ENCODE measurements around the gene CD70.
"Not testable (repeated sequence)": the region's sequence is repeated elsewhere in the genome, so short reads cannot be mapped to it uniquely, and the experiment has no call there.

DNA sequence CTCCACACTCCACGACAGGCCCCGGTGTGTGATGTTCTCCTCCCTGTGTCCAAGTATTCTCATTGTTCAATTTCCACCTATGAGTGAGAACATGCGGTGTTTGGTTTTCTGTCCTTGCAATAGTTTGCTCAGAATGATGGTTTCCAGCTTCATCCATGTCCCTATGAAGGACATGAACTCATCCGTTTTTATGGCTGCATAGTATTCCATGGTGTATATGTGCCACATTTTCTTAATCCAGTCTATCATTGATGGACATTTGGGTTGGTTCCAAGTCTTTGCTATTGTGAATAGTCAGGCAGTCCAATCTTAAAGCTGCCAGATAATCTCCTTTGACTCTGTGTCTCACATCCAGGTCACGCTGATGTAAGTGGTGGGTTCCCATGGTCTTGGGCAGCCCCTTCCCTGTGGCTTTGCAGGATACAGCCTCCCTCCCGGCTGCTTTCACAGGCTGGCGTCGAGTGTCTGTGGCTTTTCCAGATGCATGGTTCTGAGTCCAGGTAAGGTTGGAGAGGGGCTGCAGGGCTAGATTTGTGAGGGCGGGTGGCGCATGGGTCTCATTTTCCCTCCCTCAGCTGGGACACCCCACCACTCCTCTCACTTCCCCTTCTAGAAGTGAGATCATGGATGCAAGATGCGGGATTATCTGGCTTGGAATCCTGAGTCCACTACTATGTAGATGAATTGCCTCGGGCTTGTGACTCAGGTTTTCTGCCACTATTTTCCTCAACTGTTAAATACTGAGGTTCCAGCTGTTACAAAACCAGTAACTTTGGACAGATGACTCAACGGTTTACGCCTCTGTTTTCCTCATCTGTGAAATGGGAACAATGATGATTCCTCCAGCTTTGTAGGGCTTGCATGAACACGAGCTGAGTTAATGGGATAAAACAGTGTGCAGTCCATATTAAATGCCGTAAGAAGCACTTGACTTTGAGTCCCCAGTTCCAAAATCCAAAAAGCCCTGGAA, 8.2 kb downstream of the CD70 start:
- TF ChIP-seq, protein P1, sequence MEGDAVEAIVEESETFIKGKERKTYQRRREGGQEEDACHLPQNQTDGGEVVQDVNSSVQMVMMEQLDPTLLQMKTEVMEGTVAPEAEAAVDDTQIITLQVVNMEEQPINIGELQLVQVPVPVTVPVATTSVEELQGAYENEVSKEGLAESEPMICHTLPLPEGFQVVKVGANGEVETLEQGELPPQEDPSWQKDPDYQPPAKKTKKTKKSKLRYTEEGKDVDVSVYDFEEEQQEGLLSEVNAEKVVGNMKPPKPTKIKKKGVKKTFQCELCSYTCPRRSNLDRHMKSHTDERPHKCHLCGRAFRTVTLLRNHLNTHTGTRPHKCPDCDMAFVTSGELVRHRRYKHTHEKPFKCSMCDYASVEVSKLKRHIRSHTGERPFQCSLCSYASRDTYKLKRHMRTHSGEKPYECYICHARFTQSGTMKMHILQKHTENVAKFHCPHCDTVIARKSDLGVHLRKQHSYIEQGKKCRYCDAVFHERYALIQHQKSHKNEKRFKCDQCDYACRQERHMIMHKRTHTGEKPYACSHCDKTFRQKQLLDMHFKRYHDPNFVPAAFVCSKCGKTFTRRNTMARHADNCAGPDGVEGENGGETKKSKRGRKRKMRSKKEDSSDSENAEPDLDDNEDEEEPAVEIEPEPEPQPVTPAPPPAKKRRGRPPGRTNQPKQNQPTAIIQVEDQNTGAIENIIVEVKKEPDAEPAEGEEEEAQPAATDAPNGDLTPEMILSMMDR (IDR thresholded peaks at IDR 0.05), result not testable (repeated sequence)
- not testable (repeated sequence) for TF ChIP-seq POLR2A (IDR thresholded peaks at IDR 0.05)

All from thyroid gland (tissue), 4 donors.